Endothelial cell of umbilical vein (primary cell): ENCODE data around the gene LCE1A. TPM values are rescaled to one million over a fixed set of nuclear protein-coding genes. Genes with fewer than 3 reads are reported as not detected.

ENCODE experiments used
- BruUV-seq: library from RNA; stranded (reverse); fragments of 400-500 nt; replicated peaks from 2 replicates; lab custom pipeline; 2021; lab: Mats Ljungman, UMichigan
- CTCF ChIA-PET: fragments of 300-600, 350-600 bp; sonication (Branson Sonifier 250); formaldehyde crosslinking; loops from one replicate; lab custom pipeline; 2021; ENCODE audit warnings: antibody characterized with exemption, inconsistent platforms; lab: Charles Lee
- POLR2A ChIA-PET: fragments of 300-600, 350-600 bp; sonication (Branson Sonifier 250); formaldehyde crosslinking; loops from one replicate; lab custom pipeline; 2021; ENCODE audit warnings: antibody characterized with exemption, inconsistent platforms; lab: Charles Lee
- DNase-seq: peaks from one replicate; pipeline ENCODE4 v3.0.0-alpha.2; 2011; ENCODE audit warnings: low read depth, low spot score
- FAIRE-seq: peaks from 2 replicates; lab custom pipeline; 2011; peaks lifted over from hg19 to GRCh38; lab: Jason Lieb, UNC
- H2AFZ ChIP-seq: 2 replicates; pipeline ENCODE4 v1.6.0; 2012; ENCODE audit warnings: low read depth, low read length, control low read depth, inconsistent platforms
- H3K27ac ChIP-seq: 2 replicates; pipeline ENCODE4 v1.5.1; 2011; ENCODE audit warnings: low read depth, mild to moderate bottlenecking, control low read depth, low read length, moderate library complexity; ENCODE audit not compliant: insufficient read depth
- H3K27me3 ChIP-seq, 2 experiments: 2 replicates each; pipeline versions ENCODE4 v1.6.0 to v1.6.1; 2011; ENCODE audit warnings: low read length in 2 of 2, mixed read lengths in 1 of 2; ENCODE audit not compliant: control insufficient read depth in 2 of 2, insufficient read depth in 2 of 2
- H3K36me3 ChIP-seq, 2 experiments: 2 replicates in 1 of 2; 3 replicates in 1 of 2; pipeline ENCODE4 v1.5.1; 2011; ENCODE audit warnings: low read length in 2 of 2, mild to moderate bottlenecking in 1 of 2, moderate library complexity in 1 of 2; ENCODE audit not compliant: control insufficient read depth in 2 of 2, insufficient read depth in 2 of 2; ENCODE audit errors: extremely low read depth in 1 of 2
- H3K4me1 ChIP-seq: 3 replicates; pipeline ENCODE4 v1.5.1; 2011; ENCODE audit warnings: mild to moderate bottlenecking, low read length; ENCODE audit not compliant: control insufficient read depth, insufficient read depth; ENCODE audit errors: extremely low read depth
- H3K4me2 ChIP-seq: 2 replicates; pipeline ENCODE4 v1.6.1; 2011; ENCODE audit warnings: low read length, control low read depth, mixed read lengths; ENCODE audit not compliant: insufficient read depth
- H3K4me3 ChIP-seq, 3 experiments: fragments of 200-600 bp in 1 of 3; sonication (generic), shearing (Covaris generic) in 1 of 3; replicated peaks in 1 of 3; 2 replicates each; pipeline ENCODE4 v1.5.1; 2011 to 2016; ENCODE audit warnings: control low read depth in 3 of 3, low read length in 3 of 3, mild to moderate bottlenecking in 2 of 3, inconsistent platforms in 1 of 3, low read depth in 1 of 3, moderate library complexity in 1 of 3; ENCODE audit not compliant: insufficient read depth in 1 of 3
- H3K79me2 ChIP-seq: 2 replicates; pipeline ENCODE4 v1.6.0; 2012; ENCODE audit warnings: low read length, inconsistent platforms; ENCODE audit not compliant: control insufficient read depth, insufficient read depth
- H3K9ac ChIP-seq: replicated peaks from 2 replicates; pipeline ENCODE3; 2011; ENCODE audit warnings: low read length, control low read depth; ENCODE audit not compliant: insufficient read depth; ENCODE audit errors: extremely low read depth
- H3K9me1 ChIP-seq: replicated peaks from 3 replicates; pipeline ENCODE4 v1.6.0; 2011; ENCODE audit warnings: mild to moderate bottlenecking, low read length; ENCODE audit not compliant: control insufficient read depth, insufficient read depth; ENCODE audit errors: extremely low read depth
- H3K9me3 ChIP-seq: replicated peaks from 2 replicates; pipeline ENCODE4 v1.5.1; 2012; ENCODE audit warnings: low read length, inconsistent platforms; ENCODE audit not compliant: control insufficient read depth, insufficient read depth
- H4K20me1 ChIP-seq: replicated peaks from 2 replicates; pipeline ENCODE3; 2011; ENCODE audit warnings: mild to moderate bottlenecking, low read length; ENCODE audit not compliant: control insufficient read depth, insufficient read depth; ENCODE audit errors: extremely low read depth
- CTCF ChIP-seq, 2 donors: IDR thresholded peaks; 1 replicate in 1 of 2; 2 replicates in 1 of 2; pipeline ENCODE4 v1.5.1; 2011; ENCODE audit warnings: low read length in 2 of 2, mild to moderate bottlenecking in 2 of 2, moderate library complexity in 2 of 2, control low read depth in 1 of 2, inconsistent platforms in 1 of 2, low read depth in 1 of 2; ENCODE audit not compliant: insufficient read depth in 1 of 2; ENCODE audit errors: extremely low read depth in 1 of 2
- EZH2 ChIP-seq: IDR thresholded peaks from 2 replicates; pipeline ENCODE4 v1.6.1; 2012; ENCODE audit warnings: borderline replicate concordance, low read depth, mild to moderate bottlenecking, moderate library complexity, low read length, inconsistent platforms; ENCODE audit not compliant: severe bottlenecking
- FOS ChIP-seq: IDR thresholded peaks from 2 replicates; pipeline ENCODE4 v1.6.1; 2011; ENCODE audit warnings: mild to moderate bottlenecking, low read length, moderate library complexity, borderline replicate concordance; ENCODE audit not compliant: insufficient read depth
- GATA2 ChIP-seq: IDR thresholded peaks from 2 replicates; pipeline ENCODE4 v1.7.0; 2011; ENCODE audit warnings: low read depth, mild to moderate bottlenecking, moderate library complexity, mixed read lengths, low read length; ENCODE audit not compliant: insufficient read length, insufficient read depth
- JUN ChIP-seq: IDR thresholded peaks from 2 replicates; pipeline ENCODE4 v1.6.1; 2011; ENCODE audit warnings: borderline replicate concordance, low read depth; ENCODE audit not compliant: insufficient read length, insufficient read depth
- MAX ChIP-seq: IDR thresholded peaks from 2 replicates; pipeline ENCODE4 v1.6.1; 2011; ENCODE audit not compliant: insufficient read depth, insufficient read length
- MYC ChIP-seq: IDR thresholded peaks from one replicate; pipeline ENCODE4 v1.6.1; 2011; ENCODE audit warnings: mild to moderate bottlenecking, low read depth, low read length
- POLR2A ChIP-seq: IDR thresholded peaks from 2 replicates; pipeline ENCODE4 v1.6.1; 2012; ENCODE audit warnings: low read depth, mild to moderate bottlenecking, control low read depth, low read length
- POLR2AphosphoS5 ChIP-seq: IDR thresholded peaks from 2 replicates; pipeline ENCODE4 v1.6.1; 2012; ENCODE audit warnings: low read depth, mild to moderate bottlenecking, control low read depth, low read length, moderate library complexity; ENCODE audit not compliant: insufficient read depth
- dilution Hi-C: fragments of 300-500 bp; cut with MboI; formaldehyde crosslinking; loops from one replicate; pipeline ENCODE4 v1.15.0; 2019; ENCODE audit warnings: low sequenced_read_pairs; ENCODE audit not compliant: extremely low pct_ligation_motif_present
- intact Hi-C: fragments of 100-400 bp; cut with micrococcal nuclease; formaldehyde crosslinking; loops from one replicate; pipeline ENCODE4 v1.10.0; 2022
- polyA plus RNA-seq, 4 experiments: library from polyadenylated mRNA; depleted of rRNA in 3 of 4; stranded (reverse) in 3 of 4; unstranded in 1 of 4; fragments of >200 nt; gene quantifications; 2 replicates each; pipeline versions ENCODE4 v1.2.1 to v1.2.3, GENCODE V29; 2011 to 2012; ENCODE audit warnings: missing spikeins in 1 of 4
- total RNA-seq: library from RNA; stranded (reverse); gene quantifications from 2 replicates; pipeline ENCODE4 v1.2.3, GENCODE V29; 2021

LCE1A gene
- total and polyA plus RNA-seq, 2 donors (not counting 3 experiments of a cell fraction or from before 2014, with no cell fraction given): not detected

- dilution Hi-C loops (no loop called here), intact Hi-C loops (no loop called here)
- TF ChIP-seq MYC (no peak), POLR2A (no peak), MAX (no peak), EZH2 (no peak), CTCF (IDR thresholded peaks at IDR 0.05; ENCODE audit: extremely low read depth in 1 of 2, insufficient read depth in 1 of 2, low read depth in 1 of 2, low read length in 2 of 2) (no peak), FOS (no peak), POLR2AphosphoS5 (no peak), GATA2 (no peak), JUN (no peak)
- no peaks in the 10 kb centered on the region for H3K9me1 ChIP-seq
- H3K4me2 ChIP-seq: no peak overlapping the region
- H2AFZ ChIP-seq: no peak overlapping the region
- no TSS peak for BruUV-seq
- FAIRE-seq: no peak
- H3K4me1 ChIP-seq: no peaks in the 10 kb centered on the region
- no peaks in the 10 kb centered on the region for H4K20me1 ChIP-seq
- no peak overlapping the region for H3K9ac ChIP-seq
- no peaks in the 10 kb centered on the region for H3K36me3 ChIP-seq
- no peaks in the 10 kb centered on the region for H3K27me3 ChIP-seq
- no peaks in the 10 kb centered on the region for H3K9me3 ChIP-seq
- H3K79me2 ChIP-seq: no peaks in the 10 kb centered on the region
- ChIA-PET CTCF (no interaction called here), POLR2A (no interaction called here)
- no peak overlapping the region for H3K27ac ChIP-seq
- DNase-seq: no peak
- no peak overlapping the region for H3K4me3 ChIP-seq
Observed at GRCh38 chr1:152836870-152837269, 9.6 kb downstream of the LCE1A start.
